KMS-11 (cell line): Measurements from ENCODE around the gene SDK2.
"Not testable (repeated sequence)": the region's sequence is repeated elsewhere in the genome, so short reads cannot be mapped to it uniquely, and the experiment has no call there.

Experiments
- H2AFZ ChIP-seq: fragments of 200-600 bp; sonication (generic); 2 replicates; pipeline ENCODE4 v1.6.1; 2016; ENCODE audit warnings: antibody characterized with exemption, mixed run types, low read depth
- H3K27ac ChIP-seq: fragments of 200-600 bp; sonication (generic); 2 replicates; pipeline ENCODE4 v1.6.1; 2016; ENCODE audit warnings: mild to moderate bottlenecking, mixed run types
- H3K27me3 ChIP-seq: fragments of 200-600 bp; sonication (generic); 2 replicates; pipeline ENCODE4 v1.6.1; 2017; ENCODE audit warnings: mild to moderate bottlenecking, low read depth, mixed run types, moderate library complexity; ENCODE audit not compliant: insufficient read depth
- H3K36me3 ChIP-seq: fragments of 200-600 bp; sonication (generic); 2 replicates; pipeline ENCODE4 v1.6.1; 2017; ENCODE audit warnings: mild to moderate bottlenecking, mixed run types; ENCODE audit not compliant: insufficient read depth
- H3K4me1 ChIP-seq: fragments of 200-600 bp; sonication (generic); 2 replicates; pipeline ENCODE4 v1.6.1; 2016; ENCODE audit warnings: mild to moderate bottlenecking, low read depth, mixed run types; ENCODE audit not compliant: poor library complexity, severe bottlenecking
- H3K4me2 ChIP-seq: fragments of 200-600 bp; sonication (generic); 2 replicates; pipeline ENCODE4 v1.7.0; 2016; ENCODE audit warnings: mild to moderate bottlenecking, mixed run types
- H3K4me3 ChIP-seq: fragments of 200-600 bp; sonication (generic); IDR thresholded peaks from 2 replicates; pipeline ENCODE4 v1.6.1; 2017; ENCODE audit warnings: low read depth, low read length, mixed read lengths; ENCODE audit not compliant: insufficient read depth
- H3K79me2 ChIP-seq: fragments of 200-600 bp; sonication (generic); 2 replicates; pipeline ENCODE4 v1.6.1; 2016; ENCODE audit warnings: low read depth, mixed run types; ENCODE audit not compliant: insufficient read depth
- H3K9ac ChIP-seq: fragments of 200-600 bp; sonication (generic); 2 replicates; pipeline ENCODE4 v1.6.1; 2016; ENCODE audit warnings: mild to moderate bottlenecking, mixed run types
- H4K20me1 ChIP-seq: fragments of 200-600 bp; sonication (generic); 2 replicates; pipeline ENCODE4 v1.6.1; 2016; ENCODE audit warnings: mild to moderate bottlenecking, mixed run types; ENCODE audit not compliant: insufficient read depth
- TF ChIP-seq, protein P1 (sequence below): fragments of 200-600 bp; sonication (generic); conservative IDR thresholded peaks from 2 replicates; pipeline ENCODE4 v1.6.1; 2017; ENCODE audit warnings: low read depth, mild to moderate bottlenecking, antibody characterized with exemption, low read length, moderate library complexity, mixed read lengths

The SDK2 gene

GRCh38 chr17:73371836-73372235, 272.4 kb downstream of the SDK2 start:
- H3K36me3 ChIP-seq: no peaks in the 10 kb centered on the region

DNA sequence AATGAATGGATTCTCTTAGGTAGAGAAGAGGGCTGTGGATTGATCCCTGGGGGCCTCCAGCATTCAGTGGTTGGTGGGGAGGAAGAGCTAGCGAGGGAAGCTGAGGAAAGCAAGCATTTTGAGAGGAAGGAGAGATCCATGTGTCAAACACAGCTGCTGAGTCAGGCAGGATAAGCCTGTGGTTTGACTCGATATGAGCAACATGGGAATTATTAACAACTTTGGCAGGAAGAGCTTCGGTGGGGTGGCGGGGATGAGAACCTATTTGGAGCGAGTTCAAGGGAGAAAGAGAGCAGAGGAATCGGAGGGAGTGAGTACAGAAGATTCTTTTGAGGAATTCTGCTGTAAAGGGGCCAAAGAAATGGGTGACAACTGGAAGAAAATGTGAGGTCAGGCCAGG, 273.0 kb downstream of the SDK2 start:
- no peak overlapping the region for H3K27ac ChIP-seq
- TF ChIP-seq, protein P1, sequence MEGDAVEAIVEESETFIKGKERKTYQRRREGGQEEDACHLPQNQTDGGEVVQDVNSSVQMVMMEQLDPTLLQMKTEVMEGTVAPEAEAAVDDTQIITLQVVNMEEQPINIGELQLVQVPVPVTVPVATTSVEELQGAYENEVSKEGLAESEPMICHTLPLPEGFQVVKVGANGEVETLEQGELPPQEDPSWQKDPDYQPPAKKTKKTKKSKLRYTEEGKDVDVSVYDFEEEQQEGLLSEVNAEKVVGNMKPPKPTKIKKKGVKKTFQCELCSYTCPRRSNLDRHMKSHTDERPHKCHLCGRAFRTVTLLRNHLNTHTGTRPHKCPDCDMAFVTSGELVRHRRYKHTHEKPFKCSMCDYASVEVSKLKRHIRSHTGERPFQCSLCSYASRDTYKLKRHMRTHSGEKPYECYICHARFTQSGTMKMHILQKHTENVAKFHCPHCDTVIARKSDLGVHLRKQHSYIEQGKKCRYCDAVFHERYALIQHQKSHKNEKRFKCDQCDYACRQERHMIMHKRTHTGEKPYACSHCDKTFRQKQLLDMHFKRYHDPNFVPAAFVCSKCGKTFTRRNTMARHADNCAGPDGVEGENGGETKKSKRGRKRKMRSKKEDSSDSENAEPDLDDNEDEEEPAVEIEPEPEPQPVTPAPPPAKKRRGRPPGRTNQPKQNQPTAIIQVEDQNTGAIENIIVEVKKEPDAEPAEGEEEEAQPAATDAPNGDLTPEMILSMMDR: no peak
- H2AFZ ChIP-seq: no peak overlapping the region
- no peaks in the 10 kb centered on the region for H3K79me2 ChIP-seq
- no peaks in the 10 kb centered on the region for H3K4me1 ChIP-seq
- H4K20me1 ChIP-seq: no peaks in the 10 kb centered on the region
- no peak overlapping the region for H3K4me2 ChIP-seq
- H3K36me3 ChIP-seq: no peaks in the 10 kb centered on the region
- no peak overlapping the region for H3K9ac ChIP-seq
- no peak overlapping the region for H3K4me3 ChIP-seq
- no peaks in the 10 kb centered on the region for H3K27me3 ChIP-seq

More at GRCh38 chr17:73371836-73372235, 272.4 kb downstream of the SDK2 start:
- Histone ChIP-seq H4K20me1 (no peaks in the 10 kb centered on the region), H3K4me1 (no peaks in the 10 kb centered on the region), H3K4me3 (no peak overlapping the region), H2AFZ (no peak overlapping the region), H3K27me3 (no peaks in the 10 kb centered on the region), H3K27ac (no peak overlapping the region), H3K4me2 (no peak overlapping the region), H3K79me2 (no peaks in the 10 kb centered on the region), H3K9ac (no peak overlapping the region)
- TF ChIP-seq, protein P1: no peak

- not testable (repeated sequence) for H3K4me3 ChIP-seq, H3K4me2 ChIP-seq, H3K27me3 ChIP-seq, H3K27ac ChIP-seq, H3K79me2 ChIP-seq, H3K9ac ChIP-seq, H4K20me1 ChIP-seq, H3K4me1 ChIP-seq, H3K36me3 ChIP-seq
- TF ChIP-seq, protein P1: peak; percentile 93
- H2AFZ ChIP-seq: peak overlapping the region; percentile 14; the same call in 1 of the 2 replicates
Observed at GRCh38 chr17:73369817-73370490, 274.3 kb downstream of the SDK2 start.

DNA sequence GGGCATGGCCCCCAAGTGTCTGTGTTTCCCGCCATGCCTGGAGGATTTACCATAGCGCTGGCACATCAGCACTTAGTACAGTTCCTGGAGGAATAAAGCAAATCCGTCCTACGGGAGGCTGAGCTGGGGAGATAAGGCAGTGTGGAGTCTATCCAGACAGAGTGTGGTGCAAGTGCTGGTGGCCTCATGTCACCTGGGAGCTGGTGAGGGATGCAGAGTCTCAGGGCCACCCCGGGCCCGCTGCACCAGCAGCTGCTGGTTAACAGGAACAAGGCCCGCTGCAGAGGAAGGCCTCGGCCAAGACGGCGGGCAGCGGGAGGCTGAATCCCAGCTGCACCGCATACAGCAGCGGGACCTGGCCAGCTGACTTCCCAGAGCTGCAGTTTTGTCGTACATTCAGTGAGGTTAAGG, 275.1 kb downstream of the SDK2 start:
- no peaks in the 10 kb centered on the region for H3K79me2 ChIP-seq
- H4K20me1 ChIP-seq: no peaks in the 10 kb centered on the region
- H3K4me1 ChIP-seq: no peaks in the 10 kb centered on the region
- no peak overlapping the region for H3K4me2 ChIP-seq
- H3K27me3 ChIP-seq: no peaks in the 10 kb centered on the region
- H3K36me3 ChIP-seq: no peaks in the 10 kb centered on the region
- H3K4me3 ChIP-seq: no peak overlapping the region
- no peak overlapping the region for H2AFZ ChIP-seq
- TF ChIP-seq, protein P1: no peak
- H3K27ac ChIP-seq: no peak overlapping the region
- no peak overlapping the region for H3K9ac ChIP-seq
